Liver (tissue), 9 donors: ENCODE data around the gene NPAS1. TPM values are rescaled to one million over a fixed set of nuclear protein-coding genes. Genes with fewer than 3 reads are reported as not detected.

Experiments used
- DNase-seq: peaks from one replicate; pipeline ENCODE4 v3.0.0-alpha.2; 2017; ENCODE audit warnings: low spot score
- H3K27ac ChIP-seq, 2 donors: one replicate each; pipeline ENCODE4 v1.7.0; 2013; ENCODE audit warnings: inconsistent platforms in 2 of 2, low read length in 2 of 2, control low read depth in 1 of 2, low read depth in 1 of 2, mild to moderate bottlenecking in 1 of 2
- H3K27me3 ChIP-seq, 4 donors: one replicate each; pipeline versions ENCODE4 v1.6.1 to v1.7.0; 2013; ENCODE audit warnings: low read length in 3 of 4, inconsistent platforms in 1 of 4, mild to moderate bottlenecking in 1 of 4, moderate library complexity in 1 of 4; ENCODE audit not compliant: control insufficient read depth in 4 of 4, insufficient read depth in 4 of 4
- H3K36me3 ChIP-seq, 4 donors: one replicate each; pipeline versions ENCODE4 v1.6.1 to v1.7.0; 2013; ENCODE audit warnings: low read length in 3 of 4, mild to moderate bottlenecking in 3 of 4, low read depth in 1 of 4, moderate library complexity in 1 of 4; ENCODE audit not compliant: control insufficient read depth in 4 of 4, insufficient read depth in 3 of 4
- H3K4me1 ChIP-seq, 4 donors: one replicate each; pipeline versions ENCODE4 v1.6.1 to v1.7.0; 2013; ENCODE audit warnings: low read length in 3 of 4, mild to moderate bottlenecking in 3 of 4, moderate library complexity in 1 of 4; ENCODE audit not compliant: control insufficient read depth in 4 of 4, insufficient read depth in 4 of 4
- H3K4me3 ChIP-seq, 3 donors: one replicate each; pipeline versions ENCODE4 v1.6.1 to v1.7.0; 2013; ENCODE audit warnings: low read length in 3 of 3, control low read depth in 1 of 3, low read depth in 1 of 3, mild to moderate bottlenecking in 1 of 3
- H3K9ac ChIP-seq, 2 donors: one replicate each; pipeline ENCODE4 v1.7.0; 2013; ENCODE audit warnings: low read length in 2 of 2, mild to moderate bottlenecking in 2 of 2, moderate library complexity in 2 of 2, control low read depth in 1 of 2, low read depth in 1 of 2
- H3K9me3 ChIP-seq, 4 donors: one replicate each; pipeline versions ENCODE4 v1.6.1 to v1.7.0; 2013; ENCODE audit warnings: low read length in 3 of 4; ENCODE audit not compliant: control insufficient read depth in 4 of 4
- ATF3 ChIP-seq: IDR thresholded peaks from 2 replicates; pipeline ENCODE4 v1.6.1; 2016; ENCODE audit warnings: antibody characterized with exemption
- CTCF ChIP-seq: fragments of 150-350 bp; IDR thresholded peaks from 2 replicates; pipeline ENCODE4 v1.5.1; 2017; ENCODE audit warnings: improper control_type of control experiment, low read depth, low read length; ENCODE audit not compliant: missing input control
- EGR1 ChIP-seq, 2 donors: IDR thresholded peaks; 2 replicates each; pipeline ENCODE4 v1.6.1; 2016 to 2018; ENCODE audit warnings: antibody characterized with exemption in 2 of 2, low read depth in 2 of 2
- FOXA1 ChIP-seq: IDR thresholded peaks from 2 replicates; pipeline ENCODE4 v1.6.1; 2016; ENCODE audit warnings: antibody characterized with exemption
- FOXA2 ChIP-seq: IDR thresholded peaks from 2 replicates; pipeline ENCODE4 v1.6.1; 2016; ENCODE audit warnings: antibody characterized with exemption
- GABPA ChIP-seq, 2 donors: IDR thresholded peaks in 1 of 2; conservative IDR thresholded peaks in 1 of 2; 2 replicates each; pipeline ENCODE4 v1.6.1; 2016; ENCODE audit warnings: antibody characterized with exemption in 2 of 2, mild to moderate bottlenecking in 1 of 2, moderate library complexity in 1 of 2
- HNF4A ChIP-seq, 2 donors: conservative IDR thresholded peaks; 2 replicates each; pipeline ENCODE4 v1.6.1; 2016; ENCODE audit warnings: antibody characterized with exemption in 2 of 2, mild to moderate bottlenecking in 2 of 2
- HNF4G ChIP-seq: IDR thresholded peaks from 2 replicates; pipeline ENCODE4 v1.6.1; 2016; ENCODE audit warnings: antibody characterized with exemption
- JUND ChIP-seq, 2 donors: IDR thresholded peaks; 2 replicates each; pipeline ENCODE4 v1.6.1; 2016; ENCODE audit warnings: antibody characterized with exemption in 2 of 2
- MAX ChIP-seq: IDR thresholded peaks from 2 replicates; pipeline ENCODE4 v1.6.1; 2016; ENCODE audit warnings: antibody characterized with exemption
- NR2F2 ChIP-seq: IDR thresholded peaks from 2 replicates; pipeline ENCODE4 v1.6.1; 2016; ENCODE audit warnings: antibody characterized with exemption
- RAD21 ChIP-seq, 2 donors: IDR thresholded peaks; 2 replicates each; pipeline ENCODE4 v1.6.1; 2016; ENCODE audit warnings: antibody characterized with exemption in 2 of 2, mild to moderate bottlenecking in 2 of 2
- REST ChIP-seq: IDR thresholded peaks from 2 replicates; pipeline ENCODE4 v1.6.1; 2016; ENCODE audit warnings: antibody characterized with exemption, mild to moderate bottlenecking
- RXRA ChIP-seq, 2 donors: IDR thresholded peaks; 2 replicates each; pipeline ENCODE4 v1.6.1; 2017 to 2018; ENCODE audit warnings: antibody characterized with exemption in 2 of 2, mild to moderate bottlenecking in 1 of 2
- SP1 ChIP-seq: IDR thresholded peaks from 2 replicates; pipeline ENCODE4 v1.6.1; 2018; ENCODE audit warnings: antibody characterized with exemption, mild to moderate bottlenecking
- TAF1 ChIP-seq: conservative IDR thresholded peaks from 2 replicates; pipeline ENCODE4 v1.6.1; 2016; ENCODE audit warnings: antibody characterized with exemption, mild to moderate bottlenecking
- YY1 ChIP-seq: IDR thresholded peaks from 2 replicates; pipeline ENCODE4 v1.6.1; 2016; ENCODE audit warnings: antibody characterized with exemption, mild to moderate bottlenecking
- ZBTB33 ChIP-seq: IDR thresholded peaks from 2 replicates; pipeline ENCODE4 v1.6.1; 2016; ENCODE audit warnings: antibody characterized with exemption
- WGBS: extraction: QIAGEN DNeasy Blood & Tissue Kit; methylation state at CpG from one replicate; pipeline ENCODE4 v1.1.7; 2013; 5-methylcytosine and 5-hydroxymethylcytosine counted together
- polyA plus RNA-seq, 2 donors: library from polyadenylated mRNA; stranded (reverse) in 1 of 2; unstranded in 1 of 2; fragments of 200-250 nt in 1 of 2; fragments of >200 nt in 1 of 2; fragmentation: Nextera tagmentation in 1 of 2; extraction: Ambion mirVana in 1 of 2; gene quantifications; one replicate each; pipeline versions ENCODE4 v1.2.1 to v1.2.3, GENCODE V29; 2013 to 2015
- total RNA-seq, 2 donors: library from RNA; depleted of rRNA; stranded (reverse); fragments of >200 nt; gene quantifications; one replicate each; pipeline ENCODE4 v1.2.3, GENCODE V29; 2014
- donor health status: healthy.
- donor health status: healthy.
- donor health status: healthy.
- donor health status: healthy.
- donor health status: healthy.

The NPAS1 gene
- total and polyA plus RNA-seq, 4 donors = 0.22 TPM; not detected in 3

GRCh38 chr19:47040869-47041268, 21.2 kb downstream of the NPAS1 start:
- DNase-seq = no peak
- Histone ChIP-seq H3K27me3 (no peaks in the 10 kb centered on the region), H3K27ac (no peak overlapping the region), H3K9ac (no peak overlapping the region), H3K4me3 (no peak overlapping the region), H3K36me3 (no peaks in the 10 kb centered on the region), H3K9me3 (no peaks in the 10 kb centered on the region), H3K4me1 (peaks cover 0 to 6% (median 5%) of the 10 kb centered on the region in 4 donors)
- WGBS = 75% methylated on average over 8 of the region's 8 CpGs
- TF ChIP-seq CTCF (no peak), YY1 (no peak), TAF1 (no peak), ZBTB33 (no peak), JUND (IDR thresholded peaks at IDR 0.05) (no peak), REST (no peak), EGR1 (IDR thresholded peaks at IDR 0.05; ENCODE audit: low read depth in 2 of 2) (no peak), FOXA1 (no peak), GABPA (IDR thresholded peaks at IDR 0.05 in 1 of 2, conservative IDR thresholded peaks at IDR 0.05 in 1 of 2) (no peak), RAD21 (IDR thresholded peaks at IDR 0.05) (no peak), MAX (no peak), HNF4A (conservative IDR thresholded peaks at IDR 0.05) (no peak), HNF4G (no peak), SP1 (no peak), RXRA (IDR thresholded peaks at IDR 0.05) (no peak), FOXA2 (no peak), ATF3 (no peak), NR2F2 (no peak)
